WI38 (cell line): ENCODE results near the gene PRDM16.

Experiments used
- H3K4me3 ChIP-seq: 2 replicates; pipeline ENCODE4 v1.5.1; 2011; ENCODE audit warnings: low read depth, mild to moderate bottlenecking, control low read depth, low read length
- TF ChIP-seq, protein P1 (sequence below): IDR thresholded peaks from 2 replicates; pipeline ENCODE4 v1.5.1; 2012; ENCODE audit warnings: low read depth, mild to moderate bottlenecking, control low read depth, low read length

PRDM16 gene

GRCh38 chr1:3481046-3481445 is 412.0 kb downstream of the PRDM16 start:
- H3K4me3 ChIP-seq: no peak overlapping the region
- TF ChIP-seq, protein P1, sequence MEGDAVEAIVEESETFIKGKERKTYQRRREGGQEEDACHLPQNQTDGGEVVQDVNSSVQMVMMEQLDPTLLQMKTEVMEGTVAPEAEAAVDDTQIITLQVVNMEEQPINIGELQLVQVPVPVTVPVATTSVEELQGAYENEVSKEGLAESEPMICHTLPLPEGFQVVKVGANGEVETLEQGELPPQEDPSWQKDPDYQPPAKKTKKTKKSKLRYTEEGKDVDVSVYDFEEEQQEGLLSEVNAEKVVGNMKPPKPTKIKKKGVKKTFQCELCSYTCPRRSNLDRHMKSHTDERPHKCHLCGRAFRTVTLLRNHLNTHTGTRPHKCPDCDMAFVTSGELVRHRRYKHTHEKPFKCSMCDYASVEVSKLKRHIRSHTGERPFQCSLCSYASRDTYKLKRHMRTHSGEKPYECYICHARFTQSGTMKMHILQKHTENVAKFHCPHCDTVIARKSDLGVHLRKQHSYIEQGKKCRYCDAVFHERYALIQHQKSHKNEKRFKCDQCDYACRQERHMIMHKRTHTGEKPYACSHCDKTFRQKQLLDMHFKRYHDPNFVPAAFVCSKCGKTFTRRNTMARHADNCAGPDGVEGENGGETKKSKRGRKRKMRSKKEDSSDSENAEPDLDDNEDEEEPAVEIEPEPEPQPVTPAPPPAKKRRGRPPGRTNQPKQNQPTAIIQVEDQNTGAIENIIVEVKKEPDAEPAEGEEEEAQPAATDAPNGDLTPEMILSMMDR: no peak

- TF ChIP-seq, protein P1: no peak
- no peak overlapping the region for H3K4me3 ChIP-seq
Observed at GRCh38 chr1:3481836-3482375, 412.9 kb downstream of the PRDM16 start.

DNA sequence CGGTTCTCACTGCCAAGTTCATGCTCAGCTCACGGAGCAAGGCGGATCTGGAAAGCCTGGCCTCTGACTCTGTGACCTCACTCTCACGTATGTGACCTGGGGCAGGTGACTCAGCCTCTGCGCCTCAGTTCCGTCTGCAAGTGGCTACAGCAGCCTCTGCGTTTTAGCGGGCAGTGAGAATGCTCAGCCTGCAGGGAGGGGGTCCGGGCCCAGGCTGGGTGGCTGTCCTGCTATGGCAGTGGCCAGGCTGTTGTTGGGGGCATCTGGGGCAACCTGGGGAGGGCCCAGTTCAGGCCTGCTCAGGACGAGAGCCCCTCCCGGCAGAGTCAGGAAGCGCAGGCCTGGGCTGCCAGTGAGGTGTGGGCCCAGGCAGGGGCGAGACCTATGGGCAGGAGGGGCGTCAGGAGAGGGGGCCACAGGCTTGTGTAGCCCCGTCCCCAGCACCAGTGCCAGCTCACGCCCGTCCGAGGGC is 413.4 kb downstream of the PRDM16 start:
- no peak overlapping the region for H3K4me3 ChIP-seq
- TF ChIP-seq, protein P1: no peak

GRCh38 chr1:3483380-3483779 is 414.4 kb downstream of the PRDM16 start:
- H3K4me3 ChIP-seq: no peak overlapping the region
- TF ChIP-seq, protein P1: no peak

DNA sequence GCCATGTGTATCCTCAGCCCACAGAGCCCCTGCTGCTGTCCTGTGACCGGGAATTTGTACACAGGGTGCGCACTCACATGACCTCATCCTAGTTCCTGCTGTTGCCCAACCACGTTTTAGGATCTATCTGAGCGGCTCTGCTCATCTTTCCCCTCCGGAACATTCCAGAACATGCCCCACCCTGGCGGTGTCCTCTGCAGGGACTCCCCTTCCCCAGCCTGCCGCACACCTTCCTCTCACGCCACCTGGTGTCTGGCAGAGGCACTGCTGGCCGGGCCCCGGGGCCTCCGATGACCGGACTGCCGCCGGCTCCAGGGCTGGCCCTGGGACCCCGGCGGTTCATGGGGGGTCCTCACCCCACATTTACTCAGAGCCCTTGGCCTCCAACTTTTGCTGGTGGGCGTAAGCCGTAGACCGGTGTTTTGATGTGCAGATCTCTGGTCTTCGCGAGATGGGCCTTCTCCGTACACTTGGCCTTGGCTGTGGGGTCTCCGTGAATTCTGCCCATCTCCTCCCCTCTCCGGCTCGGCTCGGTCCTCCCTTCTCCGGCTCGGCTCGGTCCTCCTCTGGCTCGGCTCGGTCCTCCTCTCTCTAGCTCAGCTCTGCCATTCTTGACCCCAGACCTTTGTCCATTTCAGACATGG is 414.9 kb downstream of the PRDM16 start:
- H3K4me3 ChIP-seq: no peak overlapping the region
- TF ChIP-seq, protein P1: peak; percentile 83

DNA sequence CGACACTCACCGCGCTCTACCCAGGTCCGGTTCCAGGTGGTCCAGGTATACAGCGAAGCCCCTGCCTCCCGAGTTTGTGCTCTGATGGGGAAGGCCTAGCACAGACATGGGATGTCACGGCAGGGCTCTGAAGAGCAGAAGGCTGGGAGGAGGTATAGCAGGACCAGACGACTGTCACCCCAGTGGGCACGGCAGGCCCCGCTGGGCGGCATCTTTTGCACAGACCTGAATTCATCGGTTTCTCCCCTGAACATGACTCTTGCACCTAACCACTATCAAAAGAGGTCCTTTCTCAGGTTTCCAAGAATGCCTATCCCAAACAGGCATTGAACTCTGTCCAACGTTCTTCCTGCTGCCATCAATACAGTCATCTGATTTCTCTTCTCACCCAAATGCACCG is 416.0 kb downstream of the PRDM16 start:
- TF ChIP-seq, protein P1: no peak
- H3K4me3 ChIP-seq: no peak overlapping the region
